OCI-LY7 (cell line): ENCODE results near the gene ACOXL. TPM values are rescaled to one million over a fixed set of nuclear protein-coding genes. Genes with fewer than 3 reads are reported as not detected.

Experiments used
- BruUV-seq: library from RNA; stranded (reverse); fragments of 400-500 nt; replicated peaks from 2 replicates; lab custom pipeline; 2021; lab: Mats Ljungman, UMichigan
- CTCF ChIA-PET: fragments of 300-600 bp; sonication (Branson Sonifier 250); formaldehyde crosslinking; loops from one replicate; lab custom pipeline; 2022; ENCODE audit warnings: antibody characterized with exemption; ENCODE audit not compliant: unreplicated experiment; lab: Charles Lee
- POLR2A ChIA-PET: fragments of 300-600 bp; sonication (Branson Sonifier 250); formaldehyde crosslinking; loops from one replicate; lab custom pipeline; 2022; ENCODE audit warnings: antibody characterized with exemption; lab: Charles Lee
- DNase-seq: peaks from one replicate; pipeline ENCODE4 v3.0.0-alpha.2; 2015; ENCODE audit warnings: low spot score
- H2AFZ ChIP-seq: fragments of 200-600 bp; sonication (generic), shearing (Covaris generic); 2 replicates; pipeline ENCODE4 v1.6.1; 2014; ENCODE audit warnings: mild to moderate bottlenecking, antibody characterized with exemption, low read length, moderate library complexity
- H3K27ac ChIP-seq: fragments of 200-600 bp; sonication (generic); 2 replicates; pipeline ENCODE4 v1.5.1; 2014; ENCODE audit warnings: mixed run types, low read depth, mild to moderate bottlenecking, moderate library complexity, low read length, inconsistent platforms; ENCODE audit not compliant: poor library complexity, severe bottlenecking
- H3K36me3 ChIP-seq: fragments of 200-600 bp; sonication (generic); 2 replicates; pipeline ENCODE4 v1.6.1; 2014; ENCODE audit warnings: mild to moderate bottlenecking, antibody characterized with exemption, low read length, moderate library complexity, mixed read lengths; ENCODE audit not compliant: insufficient read depth
- H3K4me1 ChIP-seq: fragments of 200-600 bp; sonication (generic); 2 replicates; pipeline ENCODE4 v1.5.1; 2014; ENCODE audit warnings: mild to moderate bottlenecking, low read length; ENCODE audit not compliant: insufficient read depth, poor library complexity, severe bottlenecking
- H3K4me2 ChIP-seq: fragments of 200-600 bp; sonication (generic); 2 replicates; pipeline ENCODE4 v1.6.1; 2014; ENCODE audit warnings: mild to moderate bottlenecking, low read length
- H3K4me3 ChIP-seq: fragments of 200-600 bp; sonication (generic); 2 replicates; pipeline ENCODE4 v1.5.1; 2014; ENCODE audit warnings: mild to moderate bottlenecking, low read depth, low read length; ENCODE audit not compliant: poor library complexity, severe bottlenecking
- H3K79me2 ChIP-seq: fragments of 200-600 bp; sonication (generic); 2 replicates; pipeline ENCODE4 v1.6.1; 2016; ENCODE audit warnings: low read depth, mild to moderate bottlenecking, low read length, moderate library complexity, mixed read lengths; ENCODE audit not compliant: insufficient read depth
- H3K9me2 ChIP-seq: fragments of 200-600 bp; sonication (generic); 2 replicates; pipeline ENCODE4 v1.6.1; 2016; ENCODE audit warnings: mild to moderate bottlenecking, low read length, mixed read lengths; ENCODE audit not compliant: insufficient read depth
- H3K9me3 ChIP-seq: fragments of 200-600 bp; sonication (generic); 2 replicates; pipeline ENCODE4 v1.6.1; 2014; ENCODE audit warnings: mild to moderate bottlenecking, mixed run types, low read length, mixed read lengths
- H4K20me1 ChIP-seq: fragments of 200-600 bp; sonication (generic); 2 replicates; pipeline ENCODE4 v1.6.1; 2014; ENCODE audit warnings: mild to moderate bottlenecking, antibody characterized with exemption, low read length, moderate library complexity, mixed read lengths; ENCODE audit not compliant: insufficient read depth
- EZH2phosphoT487 ChIP-seq: fragments of 200-600 bp; sonication (generic); IDR thresholded peaks from 2 replicates; pipeline ENCODE4 v1.6.1; 2018; ENCODE audit warnings: low read depth, borderline replicate concordance, mild to moderate bottlenecking, mixed run types, antibody characterized with exemption, low read length, moderate library complexity, mixed read lengths
- intact Hi-C: fragments of 100-400 bp; cut with micrococcal nuclease; formaldehyde crosslinking; loops from one replicate; pipeline ENCODE4 v1.10.0; 2022; ENCODE audit not compliant: unreplicated experiment
- total RNA-seq, 2 experiments: library from RNA; depleted of rRNA in 1 of 2; stranded (reverse); fragments of >200 nt in 1 of 2; shearing (Covaris generic) in 1 of 2; gene quantifications; 2 replicates each; pipeline ENCODE4 v1.2.3, GENCODE V29; 2014 to 2022
- TF ChIP-seq, protein P1 (sequence below): fragments of 200-600 bp; sonication (generic); conservative IDR thresholded peaks from 2 replicates; pipeline ENCODE4 v1.5.1; 2014; ENCODE audit warnings: mild to moderate bottlenecking, antibody characterized with exemption, low read length, moderate library complexity, mixed read lengths

Gene ACOXL
- total RNA-seq, 2 experiments from 2014 or later, result 1.4 TPM; not detected in 1

DNA sequence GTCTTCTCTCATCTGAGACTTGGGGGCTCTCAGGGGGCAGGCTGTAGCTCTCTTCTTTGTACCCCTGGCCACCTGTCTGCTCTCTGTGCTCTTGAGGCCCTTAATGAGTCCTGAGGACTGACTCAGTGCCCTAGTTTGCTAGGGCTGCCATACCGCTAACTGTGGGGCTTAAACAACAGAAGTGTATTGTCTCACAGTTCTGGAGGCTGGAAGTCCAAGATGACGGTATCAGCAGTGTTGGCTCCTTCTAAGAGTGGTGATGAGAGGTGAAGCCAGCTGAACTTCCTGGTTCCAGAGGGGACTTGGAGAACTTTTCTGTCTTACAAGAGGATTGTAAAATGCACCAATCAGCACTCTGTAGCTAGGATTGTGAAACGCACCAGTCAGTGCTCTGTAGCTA, 67.0 kb downstream of the ACOXL start:
- intact Hi-C loops, result no loop called here
- H3K4me2 ChIP-seq, result no peak overlapping the region
- H4K20me1 ChIP-seq, result no peaks in the 10 kb centered on the region
- ChIA-PET CTCF (no interaction called here), POLR2A (interaction anchor here (0.6 kb wide), 1 partner anchor 217 kb away, joined by 3 read pairs; no protein-coding TSS in a partner anchor)
- H3K4me3 ChIP-seq, result no peak overlapping the region
- no peak for DNase-seq
- no peaks in the 10 kb centered on the region for H3K4me1 ChIP-seq
- H3K27ac ChIP-seq, result no peak overlapping the region
- no peaks in the 10 kb centered on the region for H3K9me3 ChIP-seq
- H3K79me2 ChIP-seq, result no peaks in the 10 kb centered on the region
- no peaks in the 10 kb centered on the region for H3K9me2 ChIP-seq
- BruUV-seq, result no TSS peak
- H2AFZ ChIP-seq, result no peak overlapping the region
- TF ChIP-seq, protein P1, sequence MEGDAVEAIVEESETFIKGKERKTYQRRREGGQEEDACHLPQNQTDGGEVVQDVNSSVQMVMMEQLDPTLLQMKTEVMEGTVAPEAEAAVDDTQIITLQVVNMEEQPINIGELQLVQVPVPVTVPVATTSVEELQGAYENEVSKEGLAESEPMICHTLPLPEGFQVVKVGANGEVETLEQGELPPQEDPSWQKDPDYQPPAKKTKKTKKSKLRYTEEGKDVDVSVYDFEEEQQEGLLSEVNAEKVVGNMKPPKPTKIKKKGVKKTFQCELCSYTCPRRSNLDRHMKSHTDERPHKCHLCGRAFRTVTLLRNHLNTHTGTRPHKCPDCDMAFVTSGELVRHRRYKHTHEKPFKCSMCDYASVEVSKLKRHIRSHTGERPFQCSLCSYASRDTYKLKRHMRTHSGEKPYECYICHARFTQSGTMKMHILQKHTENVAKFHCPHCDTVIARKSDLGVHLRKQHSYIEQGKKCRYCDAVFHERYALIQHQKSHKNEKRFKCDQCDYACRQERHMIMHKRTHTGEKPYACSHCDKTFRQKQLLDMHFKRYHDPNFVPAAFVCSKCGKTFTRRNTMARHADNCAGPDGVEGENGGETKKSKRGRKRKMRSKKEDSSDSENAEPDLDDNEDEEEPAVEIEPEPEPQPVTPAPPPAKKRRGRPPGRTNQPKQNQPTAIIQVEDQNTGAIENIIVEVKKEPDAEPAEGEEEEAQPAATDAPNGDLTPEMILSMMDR, result no peak
- TF ChIP-seq EZH2phosphoT487, result no peak
- no peaks in the 10 kb centered on the region for H3K36me3 ChIP-seq

DNA sequence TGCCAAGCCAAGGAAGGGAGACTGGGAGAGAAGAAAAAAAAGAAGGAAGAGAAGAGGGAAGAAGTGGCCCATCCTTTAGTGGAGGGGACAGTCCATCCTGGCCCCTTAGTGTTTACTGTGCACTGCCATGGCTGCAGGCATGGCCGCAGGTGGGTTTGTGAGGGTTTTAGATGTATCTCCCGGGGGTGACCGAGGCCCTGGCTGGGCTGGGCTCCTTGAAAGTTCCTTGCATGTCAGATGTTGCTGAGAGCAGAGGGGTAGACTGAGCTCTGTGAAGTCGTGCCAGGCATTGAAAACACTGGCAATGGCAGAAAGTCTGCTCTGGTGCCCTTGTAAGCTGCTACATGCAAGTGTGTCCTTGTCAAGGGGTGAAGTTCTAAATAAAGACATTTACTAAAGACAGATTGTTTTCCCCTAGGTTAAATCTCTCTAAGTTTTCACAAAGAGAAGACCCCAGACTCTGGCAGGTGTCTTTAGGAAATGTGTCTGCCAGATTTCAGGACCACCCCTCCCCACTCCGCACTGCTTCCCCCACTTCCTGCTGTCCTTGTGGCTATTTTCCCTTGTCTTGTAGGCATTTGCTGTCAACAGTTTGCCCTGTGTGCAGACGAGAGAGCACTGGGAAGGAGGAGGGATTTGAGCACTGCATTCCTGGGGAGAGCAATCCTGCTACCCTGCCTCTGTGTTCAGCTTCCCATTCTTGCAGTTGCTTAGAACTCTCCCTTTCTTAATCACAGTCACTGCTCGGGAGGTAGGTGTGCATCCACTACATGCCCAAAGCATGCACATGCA, 68.4 kb downstream of the ACOXL start:
- BruUV-seq, result no TSS peak
- no peak for TF ChIP-seq EZH2phosphoT487
- TF ChIP-seq, protein P1, result no peak
- H3K36me3 ChIP-seq, result no peaks in the 10 kb centered on the region
- no peaks in the 10 kb centered on the region for H3K9me2 ChIP-seq
- no peaks in the 10 kb centered on the region for H3K79me2 ChIP-seq
- no peak overlapping the region for H3K27ac ChIP-seq
- no peaks in the 10 kb centered on the region for H3K9me3 ChIP-seq
- no peak overlapping the region for H3K4me2 ChIP-seq
- no peaks in the 10 kb centered on the region for H3K4me1 ChIP-seq
- POLR2A ChIA-PET, result no interaction called here
- no peak overlapping the region for H2AFZ ChIP-seq
- no peak for DNase-seq
- H3K4me3 ChIP-seq, result no peak overlapping the region
- intact Hi-C loops, result no loop called here
- no peaks in the 10 kb centered on the region for H4K20me1 ChIP-seq
- CTCF ChIA-PET, result no interaction called here

DNA sequence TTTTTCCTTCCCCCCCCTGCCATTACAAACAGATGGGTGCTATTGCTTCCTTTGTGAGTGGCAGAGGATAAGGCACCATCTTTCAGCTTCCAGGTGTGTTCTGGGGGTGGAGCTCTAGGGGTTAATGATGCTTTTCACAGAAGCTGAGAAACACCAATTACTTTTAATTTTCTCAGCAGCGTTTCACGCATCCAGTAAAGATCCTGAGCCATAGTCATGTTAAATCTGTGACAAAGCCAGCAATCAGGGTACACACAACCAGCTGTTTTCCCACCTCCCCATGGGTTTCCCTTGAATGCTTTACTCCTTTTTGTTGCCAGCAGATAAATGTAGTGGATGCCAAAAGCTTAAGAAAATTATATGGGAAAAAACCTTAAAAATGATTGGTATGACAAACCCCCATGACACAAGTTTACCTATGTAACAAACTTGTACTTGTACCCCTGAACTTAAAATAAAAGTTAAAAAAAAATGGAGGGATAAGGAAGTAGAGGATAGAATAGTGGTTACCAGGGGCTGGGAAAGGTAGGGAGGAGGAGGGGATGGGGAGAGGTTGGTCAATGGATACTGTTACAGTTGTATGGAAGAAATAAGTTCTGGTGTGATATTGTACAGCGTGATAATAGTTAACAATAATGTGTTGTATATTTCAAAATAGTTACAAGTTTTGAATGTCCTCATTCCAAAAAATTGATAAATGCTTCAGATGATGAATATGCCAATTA, 70.0 kb downstream of the ACOXL start:
- no peak for TF ChIP-seq EZH2phosphoT487
- TF ChIP-seq, protein P1, result no peak
- Histone ChIP-seq H4K20me1 (no peaks in the 10 kb centered on the region), H2AFZ (no peak overlapping the region), H3K9me2 (no peaks in the 10 kb centered on the region), H3K4me3 (no peak overlapping the region), H3K27ac (no peak overlapping the region), H3K4me1 (no peaks in the 10 kb centered on the region), H3K36me3 (no peaks in the 10 kb centered on the region), H3K9me3 (no peaks in the 10 kb centered on the region), H3K79me2 (no peaks in the 10 kb centered on the region), H3K4me2 (no peak overlapping the region)
- no peak for DNase-seq
- ChIA-PET CTCF (no interaction called here), POLR2A (no interaction called here)
- intact Hi-C loops, result no loop called here
- BruUV-seq, result no TSS peak
